ENCODE measurements around the gene ADCY4. TPM values are rescaled to one million over a fixed set of nuclear protein-coding genes. Genes with fewer than 3 reads are reported as not detected.

The ADCY4 gene
- total RNA-seq, 2 donors from 2014 or later = 10.6 to 14.8 TPM

GRCh38 chr14:24281636-24282035 is 53.2 kb downstream of the ADCY4 start:
- H3K9me3 ChIP-seq = no peaks in the 10 kb centered on the region
- H3K36me3 ChIP-seq (replicated peaks in 1 of 2; ENCODE audit: insufficient read depth in 1 of 2, low read depth in 2 of 2) = no peaks in the 10 kb centered on the region
- peaks cover 11% of the 10 kb centered on the region for H3K4me1 ChIP-seq
- ATAC-seq = no peak
- H3K4me3 ChIP-seq = no peak overlapping the region
- 77 to 82% methylated on average over 7 of the region's 7 CpGs for WGBS, 2 donors
- no peaks in the 10 kb centered on the region for H3K27me3 ChIP-seq
- TF ChIP-seq CTCF (IDR thresholded peaks at IDR 0.05) = no peak
- intact Hi-C loops (cut with DNase I) = no loop called here
- no peak overlapping the region for H3K27ac ChIP-seq
- no peak for DNase-seq

GRCh38 chr14:24280797-24281460 is 53.9 kb downstream of the ADCY4 start:
- no peaks in the 10 kb centered on the region for H3K9me3 ChIP-seq
- H3K4me3 ChIP-seq = no peak overlapping the region
- no peak overlapping the region for H3K27ac ChIP-seq
- WGBS, 2 donors = 86 to 89% methylated on average over 6 of the region's 6 CpGs
- intact Hi-C loops (cut with DNase I) = no loop called here
- no peaks in the 10 kb centered on the region for H3K27me3 ChIP-seq
- H3K36me3 ChIP-seq (replicated peaks in 1 of 2; ENCODE audit: insufficient read depth in 1 of 2, low read depth in 2 of 2) = no peaks in the 10 kb centered on the region
- DNase-seq (no peak), ATAC-seq (no peak)
- peaks cover 11% of the 10 kb centered on the region for H3K4me1 ChIP-seq
- no peak for TF ChIP-seq POLR2A (IDR thresholded peaks at IDR 0.05)
- no peak for TF ChIP-seq CTCF (IDR thresholded peaks at IDR 0.05)

GRCh38 chr14:24279301-24280186 is 55.3 kb downstream of the ADCY4 start:
- peak in 5 of 7 experiments; percentile 28 to 54 (median 39) for TF ChIP-seq CTCF (IDR thresholded peaks at IDR 0.05)
- TF ChIP-seq POLR2A (IDR thresholded peaks at IDR 0.05) = no peak
- Histone ChIP-seq H3K4me3 (no peak overlapping the region), H3K36me3 (replicated peaks in 1 of 2; ENCODE audit: insufficient read depth in 1 of 2, low read depth in 2 of 2) (no peaks in the 10 kb centered on the region), H3K4me1 (peaks cover 19% of the 10 kb centered on the region), H3K27me3 (no peaks in the 10 kb centered on the region), H3K27ac (peak overlapping the region in 3 of 4 donors; percentile 20 to 62 (median 48)), H3K9me3 (no peaks in the 10 kb centered on the region)
- peak; percentile 42 to 69 (median 63) for DNase-seq
- 54 to 56% methylated on average over 11 of the region's 11 CpGs for WGBS, 2 donors
- ATAC-seq = peak; percentile 70
- intact Hi-C loops (cut with DNase I) = no loop called here

- ATAC-seq = no peak
- Histone ChIP-seq H3K9me3 (no peaks in the 10 kb centered on the region), H3K36me3 (replicated peaks in 1 of 2; ENCODE audit: insufficient read depth in 1 of 2, low read depth in 2 of 2) (no peaks in the 10 kb centered on the region), H3K4me3 (no peak overlapping the region), H3K27ac (no peak overlapping the region), H3K27me3 (no peaks in the 10 kb centered on the region), H3K4me1 (peaks cover 31% of the 10 kb centered on the region)
- 85 to 87% methylated on average over 5 of the region's 5 CpGs for WGBS, 2 donors
- DNase-seq = no peak
- TF ChIP-seq POLR2A (IDR thresholded peaks at IDR 0.05) (no peak), CTCF (IDR thresholded peaks at IDR 0.05) (no peak)
- intact Hi-C loops (cut with DNase I) = no loop called here
Observed at GRCh38 chr14:24278424-24278823, 56.4 kb downstream of the ADCY4 start.

Measured in body of pancreas (tissue), 4 donors.